Chondrocyte (in vitro differentiated cells): ENCODE results near the gene ACAD9. TPM values are rescaled to one million over a fixed set of nuclear protein-coding genes. Genes with fewer than 3 reads are reported as not detected.
"Not testable (repeated sequence)": the region's sequence is repeated elsewhere in the genome, so short reads cannot be mapped to it uniquely, and the experiment has no call there.

Experiments
- DNase-seq: peaks from one replicate; pipeline ENCODE4 v3.0.0; 2021; ENCODE audit warnings: mixed read lengths, low spot score
- H3K27ac Mint-ChIP-seq: one replicate; pipeline ENCODE4 v1.8.0; 2021; ENCODE audit warnings: mild to moderate bottlenecking, moderate library complexity, mixed read lengths; ENCODE audit not compliant: unreplicated experiment
- H3K27me3 Mint-ChIP-seq: 2 replicates; pipeline ENCODE4 v1.8.0; 2021; ENCODE audit warnings: low read depth, mixed read lengths
- H3K36me3 Mint-ChIP-seq: 2 replicates; pipeline ENCODE4 v1.8.0; 2021; ENCODE audit warnings: low read depth, mixed read lengths
- H3K4me1 Mint-ChIP-seq: 2 replicates; pipeline ENCODE4 v1.8.0; 2021; ENCODE audit warnings: low read depth, mild to moderate bottlenecking, mixed read lengths
- H3K4me3 Mint-ChIP-seq: one replicate; pipeline ENCODE4 v1.8.0; 2021; ENCODE audit warnings: mild to moderate bottlenecking, moderate library complexity, mixed read lengths; ENCODE audit not compliant: unreplicated experiment
- H3K9me3 Mint-ChIP-seq: 2 replicates; pipeline ENCODE4 v1.8.0; 2021; ENCODE audit warnings: low read depth, mixed read lengths
- CTCF ChIP-seq: fragments of 200-600 bp; sonication (generic); IDR thresholded peaks from 2 replicates; pipeline ENCODE4 v1.5.0; 2021; ENCODE audit warnings: antibody characterized with exemption, mild to moderate bottlenecking, moderate library complexity
- total RNA-seq: library from RNA; stranded (reverse); gene quantifications from 3 replicates; pipeline ENCODE4 v1.2.1, GENCODE V29; 2021

The ACAD9 gene
- total RNA-seq, 1 donor from 2014 or later: 33.9 TPM

- peak overlapping the region; percentile 98 for H3K27ac Mint-ChIP-seq
- H3K9me3 Mint-ChIP-seq: no peaks in the 10 kb centered on the region
- H3K4me3 Mint-ChIP-seq: peak overlapping the region; percentile 85
- no peak for DNase-seq
- no peak for TF ChIP-seq CTCF
- H3K27me3 Mint-ChIP-seq: no peaks in the 10 kb centered on the region
- peaks cover 2% of the 10 kb centered on the region for H3K36me3 Mint-ChIP-seq
- H3K4me1 Mint-ChIP-seq: peaks cover 49% of the 10 kb centered on the region
Measured at GRCh38 chr3:128878011-128878457, 1.4 kb upstream of the ACAD9 start.

- Mint-ChIP-seq H3K27me3 (no peaks in the 10 kb centered on the region), H3K36me3 (peaks cover 2% of the 10 kb centered on the region), H3K4me3 (peak overlapping the region; percentile 85), H3K4me1 (peaks cover 49% of the 10 kb centered on the region), H3K27ac (peak overlapping the region; percentile 98), H3K9me3 (no peaks in the 10 kb centered on the region)
- no peak for DNase-seq
- TF ChIP-seq CTCF: no peak
Measured at GRCh38 chr3:128878556-128879124, 780 bp upstream of the ACAD9 start.

GRCh38 chr3:128879991-128880390 lies 571 bp downstream of the ACAD9 start:
- DNase-seq: no peak
- peaks cover 3% of the 10 kb centered on the region for H3K36me3 Mint-ChIP-seq
- H3K27me3 Mint-ChIP-seq: no peaks in the 10 kb centered on the region
- no peaks in the 10 kb centered on the region for H3K9me3 Mint-ChIP-seq
- H3K27ac Mint-ChIP-seq: peak overlapping the region; percentile 98
- H3K4me1 Mint-ChIP-seq: peaks cover 49% of the 10 kb centered on the region
- no peak for TF ChIP-seq CTCF
- H3K4me3 Mint-ChIP-seq: peak overlapping the region; percentile 85

GRCh38 chr3:128880455-128880854 lies 1.0 kb downstream of the ACAD9 start:
- not testable (repeated sequence) for H3K27ac Mint-ChIP-seq, H3K9me3 Mint-ChIP-seq, H3K27me3 Mint-ChIP-seq, H3K36me3 Mint-ChIP-seq, DNase-seq
- Mint-ChIP-seq H3K4me1 (peaks cover 49% of the 10 kb centered on the region), H3K4me3 (peak overlapping the region; percentile 85)

DNA sequence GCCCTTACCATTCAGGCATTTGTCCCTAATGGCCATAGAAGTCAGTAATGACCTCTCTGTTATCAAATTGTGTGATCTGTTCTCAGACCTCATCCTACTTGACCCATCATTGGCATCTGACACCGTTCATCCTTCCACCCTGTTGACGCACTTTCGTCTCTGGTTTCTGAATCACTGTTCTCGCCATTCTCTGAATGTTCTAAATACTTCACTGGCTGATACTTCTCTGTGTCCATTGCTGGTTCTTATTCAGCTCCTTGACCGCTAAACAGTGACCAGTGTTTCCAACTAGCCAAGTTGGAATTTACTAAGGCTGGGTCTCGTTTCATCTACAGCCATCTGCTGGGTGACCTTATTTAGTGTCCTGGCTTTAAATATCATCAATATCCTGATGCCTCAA lies 2.2 kb downstream of the ACAD9 start:
- no peak for TF ChIP-seq CTCF
- no peaks in the 10 kb centered on the region for H3K27me3 Mint-ChIP-seq
- H3K36me3 Mint-ChIP-seq: peaks cover 5% of the 10 kb centered on the region
- no peak overlapping the region for H3K27ac Mint-ChIP-seq
- no peaks in the 10 kb centered on the region for H3K9me3 Mint-ChIP-seq
- peaks cover 46% of the 10 kb centered on the region for H3K4me1 Mint-ChIP-seq
- no peak for DNase-seq
- no peak overlapping the region for H3K4me3 Mint-ChIP-seq

DNA sequence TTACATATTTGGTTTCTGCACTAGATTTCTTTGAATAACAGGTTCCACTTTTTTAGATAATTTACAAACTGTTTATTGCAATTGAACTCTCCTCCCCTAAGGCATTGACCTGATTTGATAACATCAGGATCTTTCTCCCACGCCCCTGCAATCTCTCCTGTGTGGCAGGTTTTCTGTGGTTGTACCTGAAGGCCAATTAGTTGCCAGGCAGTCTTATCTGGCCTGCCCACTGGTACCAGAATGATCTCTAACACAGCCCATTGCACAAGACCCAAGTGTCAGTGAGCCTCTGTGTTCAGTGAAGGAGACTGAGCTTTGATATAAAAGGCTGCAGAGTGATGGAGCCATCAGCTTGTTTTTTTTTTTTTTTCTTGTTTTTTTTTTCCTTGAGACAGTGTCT lies 3.3 kb downstream of the ACAD9 start:
- Mint-ChIP-seq H3K27me3 (no peaks in the 10 kb centered on the region), H3K9me3 (no peaks in the 10 kb centered on the region), H3K4me1 (peaks cover 41% of the 10 kb centered on the region), H3K36me3 (peaks cover 5% of the 10 kb centered on the region), H3K4me3 (no peak overlapping the region), H3K27ac (no peak overlapping the region)
- no peak for DNase-seq
- no peak for TF ChIP-seq CTCF
